Measurements from ENCODE around the gene MED25.

MED25 gene

GRCh38 chr19:49860336-49861102 is 42.4 kb downstream of the MED25 start:
- no peak for DNase-seq

DNA sequence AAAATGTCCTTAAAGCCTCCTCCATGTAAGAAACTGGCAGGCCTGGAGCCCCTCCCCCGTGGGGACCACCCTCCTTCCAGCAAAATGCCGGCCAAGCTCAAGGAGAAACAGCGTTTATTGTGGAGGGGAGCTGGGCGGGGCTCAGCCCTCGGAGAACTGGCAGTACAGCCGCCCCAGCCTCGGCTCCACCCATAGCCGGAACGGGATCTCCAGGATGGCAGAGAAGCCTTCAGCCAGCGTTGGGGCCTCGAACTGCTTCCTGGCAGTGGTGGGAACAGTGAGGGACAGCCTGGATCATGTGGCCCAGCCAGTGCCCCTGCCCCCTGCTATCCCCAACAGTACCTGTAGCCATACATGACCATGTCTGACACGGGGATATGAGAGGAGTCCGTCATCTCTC is 43.0 kb downstream of the MED25 start:
- no peak for DNase-seq

DNA sequence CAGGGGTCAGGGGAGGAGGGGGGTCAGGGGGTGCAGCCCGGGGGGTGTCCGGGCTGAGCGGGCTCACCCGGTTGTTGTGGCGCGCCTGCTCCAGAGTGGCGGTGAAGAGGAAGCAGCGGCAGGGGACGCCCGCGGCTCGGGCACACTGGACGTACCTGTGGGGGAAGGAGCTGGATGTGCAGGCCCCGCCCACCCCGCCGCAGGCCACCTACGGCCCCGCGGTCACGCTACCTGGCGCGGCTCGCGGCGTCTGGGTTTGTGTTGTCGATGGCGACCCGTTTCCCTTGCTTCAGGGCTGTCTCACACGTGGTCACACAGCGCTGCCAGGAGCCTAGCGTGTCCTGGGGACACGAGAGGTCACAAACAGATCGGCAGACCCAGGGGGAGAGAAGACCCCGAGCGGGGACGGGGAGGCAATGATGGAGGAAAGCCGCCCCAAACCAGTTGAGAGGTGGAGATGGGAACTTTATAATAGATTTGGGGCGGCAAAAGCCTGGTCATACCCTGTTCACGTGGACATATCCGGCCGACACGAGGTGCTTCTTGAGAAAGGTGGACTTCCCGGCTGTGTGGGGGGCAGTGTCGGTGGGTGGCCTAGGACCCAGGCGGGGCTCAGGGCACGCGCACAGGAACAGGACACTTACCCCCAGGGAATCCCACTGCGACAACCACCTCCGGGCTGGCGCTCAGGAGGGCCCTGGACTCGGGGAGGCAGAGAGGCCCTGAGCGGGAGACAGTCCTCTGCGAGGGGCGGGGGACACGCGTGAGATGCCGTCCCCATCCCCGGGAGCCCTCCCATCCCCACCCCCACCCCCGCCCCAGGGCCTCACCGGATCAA is 43.7 kb downstream of the MED25 start:
- no peak for DNase-seq

- DNase-seq = peak; percentile 34
Measured at GRCh38 chr19:49862391-49863253, 44.5 kb downstream of the MED25 start.

- no peak for DNase-seq
Measured at GRCh38 chr19:49863254-49863934, 45.3 kb downstream of the MED25 start.

DNA sequence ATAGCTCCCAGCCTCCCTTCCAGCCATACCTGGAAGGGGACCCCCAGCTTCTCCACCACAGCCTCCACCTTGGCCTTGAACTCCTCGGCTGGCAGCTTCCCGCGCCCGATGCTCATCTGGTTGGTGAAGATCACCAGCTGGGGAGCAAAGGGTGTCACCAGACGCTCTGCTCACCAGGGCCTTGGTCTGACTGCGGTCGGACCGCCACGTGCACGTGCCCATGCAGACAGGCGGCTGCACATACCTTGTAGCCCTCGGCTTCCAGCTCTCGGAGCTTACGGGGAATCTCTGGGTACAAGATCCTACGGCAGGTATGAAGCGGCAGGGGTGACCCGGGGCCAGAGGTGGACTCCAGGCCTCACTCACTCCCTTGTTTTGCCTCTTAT is 45.8 kb downstream of the MED25 start:
- DNase-seq = no peak

GRCh38 chr19:49864890-49865289 is 46.8 kb downstream of the MED25 start:
- no peak for DNase-seq

- peak; percentile 94 for DNase-seq
Measured at GRCh38 chr19:49866933-49867782, 49.1 kb downstream of the MED25 start, which contains the start of gene PNKP. PNKP (minus strand) TSS chr19:49867576; CDS start chr19:49867204, 372 bp downstream.

- no peak for DNase-seq
Measured at GRCh38 chr19:49869009-49869483, 51.0 kb downstream of the MED25 start.

- DNase-seq = peak; percentile 84
Measured at GRCh38 chr19:49869484-49870308, 51.6 kb downstream of the MED25 start.

GRCh38 chr19:49870309-49870901 is 52.3 kb downstream of the MED25 start:
- no peak for DNase-seq

DNA sequence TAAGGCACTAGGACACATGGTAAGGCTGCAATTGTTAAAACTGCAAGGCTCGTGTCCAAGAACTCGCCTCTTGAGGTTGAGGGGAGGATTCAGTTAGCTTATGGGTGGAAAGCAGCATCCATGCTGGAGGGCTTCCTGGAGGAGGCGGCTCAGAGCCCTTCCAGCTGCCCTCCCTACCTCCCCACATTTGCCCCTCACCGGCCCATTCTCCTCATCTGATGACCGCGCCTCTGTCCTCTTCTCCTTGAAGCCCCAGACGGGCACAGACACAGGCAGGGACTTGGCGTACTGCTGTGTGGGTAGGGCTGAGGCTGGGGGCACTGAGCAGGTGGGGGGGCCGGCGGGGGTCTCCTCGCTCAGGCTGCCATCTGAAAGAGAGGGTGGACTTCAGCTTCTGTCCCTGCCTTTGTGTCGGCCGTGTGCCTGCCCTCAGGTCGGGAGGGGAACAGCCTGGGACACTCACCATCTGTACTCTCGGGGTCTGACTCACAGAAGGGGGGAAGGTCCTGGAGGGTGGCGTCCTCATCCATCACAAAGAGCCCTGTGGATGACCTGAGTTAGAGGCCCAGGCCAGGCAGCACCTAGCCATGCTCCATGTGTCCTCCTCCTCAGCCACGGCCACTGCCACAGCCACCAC is 53.4 kb downstream of the MED25 start:
- no peak for DNase-seq

GRCh38 chr19:49872245-49873128 is 54.4 kb downstream of the MED25 start:
- DNase-seq = no peak

- DNase-seq = no peak
Measured at GRCh38 chr19:49873129-49873521, 55.0 kb downstream of the MED25 start.

DNA sequence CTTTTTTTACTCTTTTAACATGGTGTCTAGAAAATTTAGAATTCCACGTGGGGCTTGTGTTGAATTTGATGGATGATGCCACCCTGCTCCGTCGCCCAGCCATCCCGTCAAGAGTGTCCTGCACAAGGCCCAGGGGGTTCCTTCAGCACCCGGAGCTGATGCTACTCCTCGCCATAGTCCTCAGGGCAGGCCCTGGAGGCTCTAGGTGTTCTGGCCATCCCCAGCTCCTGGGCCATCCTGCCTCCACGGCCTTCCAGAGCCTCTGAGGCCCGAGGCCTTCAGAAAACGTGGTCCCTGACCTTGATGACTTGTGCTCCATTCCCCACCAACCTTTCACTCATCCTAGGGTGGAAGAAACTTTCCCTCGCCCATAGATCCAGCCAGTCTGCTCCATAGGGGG is 55.7 kb downstream of the MED25 start:
- DNase-seq = no peak

DNA sequence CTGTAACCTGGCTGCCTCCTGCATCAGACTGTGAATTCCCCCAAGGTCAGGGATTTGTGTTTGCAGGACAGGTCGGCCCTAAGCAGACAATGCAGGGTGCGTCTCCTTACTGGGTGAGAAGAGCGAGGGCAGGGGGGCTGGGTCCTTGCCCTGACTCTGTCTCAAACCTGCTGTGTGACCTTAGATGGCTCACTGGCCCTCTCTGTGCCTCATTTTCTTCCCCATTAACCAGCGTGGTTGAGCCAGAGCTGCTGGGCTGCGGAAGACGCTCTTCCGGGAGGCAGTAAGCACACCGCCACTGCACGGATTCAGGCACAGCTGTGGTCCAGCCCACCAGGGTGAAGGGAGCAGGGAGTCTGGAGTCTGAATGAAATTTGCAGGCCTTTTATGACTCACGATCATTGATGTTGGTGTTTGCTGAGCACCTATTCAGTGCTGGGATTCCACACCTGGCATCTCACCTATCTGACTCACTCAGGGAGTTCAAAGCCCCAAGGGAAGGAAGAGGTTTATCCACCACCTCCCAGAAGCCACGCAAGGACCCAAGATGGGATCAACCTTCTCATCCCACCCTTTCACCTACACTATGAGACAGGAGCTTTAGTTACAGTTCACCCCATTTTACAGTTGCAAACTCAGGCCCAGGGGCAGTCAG is 56.5 kb downstream of the MED25 start:
- DNase-seq = no peak

- no peak for DNase-seq
Measured at GRCh38 chr19:49875177-49875576, 57.1 kb downstream of the MED25 start.

DNA sequence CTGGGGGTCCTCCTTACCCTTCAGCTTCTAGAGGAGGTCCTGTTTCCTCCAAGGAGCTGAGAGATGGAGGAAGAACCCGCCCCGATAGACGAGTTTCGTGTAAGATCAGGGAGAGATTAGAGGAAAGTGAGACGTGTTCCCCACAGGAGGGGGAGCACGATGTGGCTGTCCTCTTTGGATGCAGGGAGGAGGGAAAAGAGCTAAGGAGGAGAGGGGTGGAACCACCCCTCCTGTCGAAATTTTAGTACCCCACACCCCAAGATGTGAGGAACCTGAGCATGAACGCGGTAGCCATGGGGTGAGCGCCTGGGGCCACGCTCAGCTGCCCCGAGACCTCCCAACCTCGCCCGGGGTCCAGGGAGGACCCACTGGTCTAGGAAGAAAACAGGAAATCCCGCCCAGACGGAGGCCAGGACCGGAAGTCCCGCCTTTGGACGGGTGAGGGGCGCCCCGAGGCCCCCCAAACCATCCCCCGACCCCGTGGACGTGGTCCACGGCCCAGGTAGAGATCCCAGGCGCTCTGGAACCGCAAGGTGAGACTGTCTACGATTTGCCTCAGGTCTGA is 57.9 kb downstream of the MED25 start:
- peak; percentile 58 for DNase-seq
